HEK293T (cell line): ENCODE data around the gene CASP12.

Source experiments
- CTBP1 ChIP-seq: fragments of 450-650 bp; IDR thresholded peaks from 2 replicates; pipeline ENCODE4 v1.6.1; 2016; ENCODE audit warnings: borderline replicate concordance
- NFRKB ChIP-seq: fragments of 450-650 bp; IDR thresholded peaks from 2 replicates; pipeline ENCODE4 v1.6.1; 2016; ENCODE audit warnings: mild to moderate bottlenecking, moderate library complexity
- SP1 ChIP-seq: fragments of 450-650 bp; IDR thresholded peaks from 2 replicates; pipeline ENCODE4 v1.6.1; 2017

DNA sequence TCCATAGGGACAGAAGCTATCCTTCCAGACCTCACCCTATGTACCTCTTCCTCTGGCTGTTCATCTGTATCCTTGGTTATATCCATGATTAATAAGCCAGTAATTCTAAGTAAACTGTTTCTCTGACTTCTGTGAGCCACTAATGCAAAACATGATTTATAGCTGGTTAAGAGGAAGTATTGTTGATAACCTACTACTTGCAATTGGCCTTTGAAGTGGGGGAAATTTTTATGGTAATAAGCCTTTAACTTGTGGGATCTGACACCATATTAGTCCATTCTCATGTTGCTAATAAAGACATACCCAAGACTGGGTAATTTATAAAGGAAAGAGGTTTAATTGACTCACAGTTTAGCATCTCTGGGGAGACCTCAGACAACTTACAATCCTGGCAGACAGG is 21.9 kb downstream of the CASP12 start:
- TF ChIP-seq SP1 = no peak
- no peak for TF ChIP-seq NFRKB
- no peak for TF ChIP-seq CTBP1
